Esophagus (tissue), 2 donors: ENCODE data around the gene TTN. TPM values are rescaled to one million over a fixed set of nuclear protein-coding genes. Genes with fewer than 3 reads are reported as not detected.

ENCODE experiments used
- H3K27ac ChIP-seq, 2 donors: one replicate each; pipeline ENCODE4 v1.5.1; 2013; ENCODE audit warnings: low read depth in 2 of 2, mild to moderate bottlenecking in 2 of 2, inconsistent platforms in 1 of 2, low read length in 1 of 2, moderate library complexity in 1 of 2
- H3K27me3 ChIP-seq, 2 donors: one replicate each; pipeline ENCODE4 v1.6.1; 2013; ENCODE audit warnings: low read length in 2 of 2, control low read depth in 1 of 2, mild to moderate bottlenecking in 1 of 2; ENCODE audit not compliant: insufficient read depth in 2 of 2, control insufficient read depth in 1 of 2
- H3K36me3 ChIP-seq, 2 donors: one replicate each; pipeline ENCODE4 v1.6.1; 2013; ENCODE audit warnings: low read length in 1 of 2; ENCODE audit not compliant: control insufficient read depth in 2 of 2, insufficient read depth in 2 of 2
- H3K4me1 ChIP-seq, 2 donors: one replicate each; pipeline ENCODE4 v1.6.1; 2013; ENCODE audit warnings: low read length in 1 of 2; ENCODE audit not compliant: control insufficient read depth in 2 of 2, insufficient read depth in 2 of 2
- H3K4me3 ChIP-seq, 2 donors: one replicate each; pipeline ENCODE4 v1.5.1; 2013; ENCODE audit warnings: low read length in 2 of 2, mild to moderate bottlenecking in 2 of 2, low read depth in 1 of 2, moderate library complexity in 1 of 2
- H3K9me3 ChIP-seq, 2 donors: one replicate each; pipeline ENCODE4 v1.6.1; 2013; ENCODE audit warnings: mild to moderate bottlenecking in 2 of 2, low read depth in 1 of 2, low read length in 1 of 2, moderate library complexity in 1 of 2; ENCODE audit not compliant: control insufficient read depth in 2 of 2, insufficient read depth in 1 of 2
- WGBS, 2 donors: extraction: QIAGEN DNeasy Blood & Tissue Kit; methylation state at CpG; one replicate each; pipeline ENCODE4 v1.1.7; 2013; 5-methylcytosine and 5-hydroxymethylcytosine counted together
- polyA plus RNA-seq, 2 donors: library from polyadenylated mRNA; stranded (reverse); fragments of 200-250 nt; gene quantifications; one replicate each; pipeline ENCODE4 v1.2.3, GENCODE V29; 2013
- donor health status: healthy with polysubstance abuse.
- donor health status: Bipolar disorder and iron deficiency.

The TTN gene
- polyA plus RNA-seq, 2 donors: 0.09 to 0.59 TPM

GRCh38 chr2:178513876-178514275, 293.3 kb downstream of the TTN start:
- WGBS, 2 donors: 89 to 91% methylated on average over 4 of the region's 4 CpGs
- H3K4me1 ChIP-seq: no peaks in the 10 kb centered on the region
- peaks cover 0 to 9% of the 10 kb centered on the region in 2 donors for H3K36me3 ChIP-seq
- no peak overlapping the region for H3K27ac ChIP-seq
- H3K27me3 ChIP-seq: no peaks in the 10 kb centered on the region
- H3K9me3 ChIP-seq: no peaks in the 10 kb centered on the region
- H3K4me3 ChIP-seq: no peak overlapping the region

- no peak overlapping the region for H3K27ac ChIP-seq
- H3K9me3 ChIP-seq: no peaks in the 10 kb centered on the region
- peaks cover 0 to 3% of the 10 kb centered on the region in 2 donors for H3K36me3 ChIP-seq
- no peak overlapping the region for H3K4me3 ChIP-seq
- H3K4me1 ChIP-seq: no peaks in the 10 kb centered on the region
- no peaks in the 10 kb centered on the region for H3K27me3 ChIP-seq
- 82 to 92% methylated on average over 2 of the region's 2 CpGs for WGBS, 2 donors
These were observed 294.7 kb downstream of the TTN start for GRCh38 chr2:178512484-178512883.

- WGBS, 2 donors: 90 to 91% methylated on average over 6 of the region's 6 CpGs
These were observed 296.8 kb downstream of the TTN start for GRCh38 chr2:178510384-178510783.

GRCh38 chr2:178508646-178509045, 298.6 kb downstream of the TTN start:
- H3K27ac ChIP-seq: no peak overlapping the region
- H3K4me1 ChIP-seq: no peaks in the 10 kb centered on the region
- H3K4me3 ChIP-seq: no peak overlapping the region
- no peaks in the 10 kb centered on the region for H3K36me3 ChIP-seq
- no peaks in the 10 kb centered on the region for H3K9me3 ChIP-seq
- H3K27me3 ChIP-seq: no peaks in the 10 kb centered on the region
- whole genome bisulfite sequencing, 2 donors: 97 to 100% methylated on average over 2 of the region's 2 CpGs

More at GRCh38 chr2:178510384-178510783, 296.8 kb downstream of the TTN start:
- no peaks in the 10 kb centered on the region for H3K27me3 ChIP-seq
- peaks cover 0 to 3% of the 10 kb centered on the region in 2 donors for H3K36me3 ChIP-seq
- no peaks in the 10 kb centered on the region for H3K4me1 ChIP-seq
- H3K9me3 ChIP-seq: no peaks in the 10 kb centered on the region
- no peak overlapping the region for H3K27ac ChIP-seq
- H3K4me3 ChIP-seq: no peak overlapping the region

GRCh38 chr2:178506949-178507348, 300.3 kb downstream of the TTN start:
- H3K4me1 ChIP-seq: no peaks in the 10 kb centered on the region
- H3K36me3 ChIP-seq: no peaks in the 10 kb centered on the region
- H3K27me3 ChIP-seq: no peaks in the 10 kb centered on the region
- no peak overlapping the region for H3K4me3 ChIP-seq
- 86 to 92% methylated on average over 1 of the region's 1 CpG for WGBS, 2 donors
- no peak overlapping the region for H3K27ac ChIP-seq
- no peaks in the 10 kb centered on the region for H3K9me3 ChIP-seq

- Histone ChIP-seq H3K36me3 (no peaks in the 10 kb centered on the region), H3K9me3 (no peaks in the 10 kb centered on the region), H3K27me3 (no peaks in the 10 kb centered on the region), H3K27ac (no peak overlapping the region), H3K4me1 (no peaks in the 10 kb centered on the region), H3K4me3 (no peak overlapping the region)
- 91 to 96% methylated on average over 2 of the region's 2 CpGs for WGBS, 2 donors
These were observed 300.7 kb downstream of the TTN start for GRCh38 chr2:178506524-178506923.

- Histone ChIP-seq H3K4me1 (no peaks in the 10 kb centered on the region), H3K27ac (no peak overlapping the region), H3K27me3 (no peaks in the 10 kb centered on the region), H3K36me3 (no peaks in the 10 kb centered on the region), H3K4me3 (no peak overlapping the region), H3K9me3 (no peaks in the 10 kb centered on the region)
- 90 to 92% methylated on average over 1 of the region's 1 CpG for WGBS, 2 donors
These were observed 301.1 kb downstream of the TTN start for GRCh38 chr2:178506101-178506500.

- Histone ChIP-seq H3K9me3 (no peaks in the 10 kb centered on the region), H3K4me3 (no peak overlapping the region), H3K36me3 (peaks cover 2 to 4% of the 10 kb centered on the region in 2 donors), H3K27ac (no peak overlapping the region), H3K27me3 (no peaks in the 10 kb centered on the region), H3K4me1 (no peaks in the 10 kb centered on the region)
- WGBS, 2 donors: 98 to 99% methylated on average over 4 of the region's 4 CpGs
These were observed 304.5 kb downstream of the TTN start for GRCh38 chr2:178502751-178503150.

GRCh38 chr2:178499640-178500039, 307.6 kb downstream of the TTN start:
- H3K27ac ChIP-seq: no peak overlapping the region
- H3K36me3 ChIP-seq: peaks cover 4 to 7% of the 10 kb centered on the region in 2 donors
- H3K4me3 ChIP-seq: no peak overlapping the region
- H3K4me1 ChIP-seq: no peaks in the 10 kb centered on the region
- WGBS, 2 donors: 93 to 96% methylated on average over 3 of the region's 3 CpGs
- H3K27me3 ChIP-seq: no peaks in the 10 kb centered on the region
- no peaks in the 10 kb centered on the region for H3K9me3 ChIP-seq

GRCh38 chr2:178498137-178498536, 309.1 kb downstream of the TTN start:
- H3K9me3 ChIP-seq: no peaks in the 10 kb centered on the region
- no peaks in the 10 kb centered on the region for H3K4me1 ChIP-seq
- H3K27me3 ChIP-seq: no peaks in the 10 kb centered on the region
- peaks cover 9 to 11% of the 10 kb centered on the region in 2 donors for H3K36me3 ChIP-seq
- no peak overlapping the region for H3K27ac ChIP-seq
- no peak overlapping the region for H3K4me3 ChIP-seq
